ENCODE results near the gene TMEM126A.
"Not testable (repeated sequence)": the region's sequence is repeated elsewhere in the genome, so short reads cannot be mapped to it uniquely, and the experiment has no call there.

Gene TMEM126A

GRCh38 chr11:85658180-85658579 is 10.4 kb downstream of the TMEM126A start:
- no peak for DNase-seq (ENCODE audit: low spot score)

GRCh38 chr11:85661972-85662664 is 14.4 kb downstream of the TMEM126A start:
- no peak for DNase-seq (ENCODE audit: low spot score)

GRCh38 chr11:85663080-85663752 is 15.4 kb downstream of the TMEM126A start:
- no peak for DNase-seq (ENCODE audit: low spot score)

- peak; percentile 47 for DNase-seq (ENCODE audit: low spot score)
Measured at GRCh38 chr11:85663753-85664614, 16.2 kb downstream of the TMEM126A start.

- DNase-seq (ENCODE audit: low spot score): peak; percentile 83
Measured at GRCh38 chr11:85664615-85665481, 17.1 kb downstream of the TMEM126A start, which contains the start of gene CREBZF. TSS of gene CREBZF (minus strand) at chr11:85665129. CDS start at chr11:85664875, 254 bp downstream.

GRCh38 chr11:85665733-85666132 is 18.0 kb downstream of the TMEM126A start:
- peak; percentile 15 for DNase-seq (ENCODE audit: low spot score)

GRCh38 chr11:85666687-85667086 is 18.9 kb downstream of the TMEM126A start:
- no peak for DNase-seq (ENCODE audit: low spot score)

- no peak for DNase-seq (ENCODE audit: low spot score)
Measured at GRCh38 chr11:85668157-85668556, 20.4 kb downstream of the TMEM126A start.

- DNase-seq (ENCODE audit: low spot score): not testable (repeated sequence)
Measured at GRCh38 chr11:85670949-85671663, 23.3 kb downstream of the TMEM126A start.

GRCh38 chr11:85672105-85672902 is 24.5 kb downstream of the TMEM126A start:
- no peak for DNase-seq (ENCODE audit: low spot score)

GRCh38 chr11:85673393-85673792 is 25.6 kb downstream of the TMEM126A start:
- no peak for DNase-seq (ENCODE audit: low spot score)

- DNase-seq (ENCODE audit: low spot score): no peak
Measured at GRCh38 chr11:85679576-85679975, 31.8 kb downstream of the TMEM126A start.

GRCh38 chr11:85680897-85681296 is 33.1 kb downstream of the TMEM126A start:
- DNase-seq (ENCODE audit: low spot score): no peak

GRCh38 chr11:85682330-85683305 is 34.9 kb downstream of the TMEM126A start:
- peak; percentile 62 for DNase-seq (ENCODE audit: low spot score)

GRCh38 chr11:85685125-85685819 is 37.5 kb downstream of the TMEM126A start:
- no peak for DNase-seq (ENCODE audit: low spot score)

- DNase-seq (ENCODE audit: low spot score): no peak
Measured at GRCh38 chr11:85685820-85686459, 38.2 kb downstream of the TMEM126A start, which contains the start of gene CCDC89. TSS of gene CCDC89 (minus strand) at chr11:85686195. CDS start at chr11:85686130, 65 bp downstream.

- DNase-seq (ENCODE audit: low spot score): no peak
Measured at GRCh38 chr11:85694385-85694980, 46.7 kb downstream of the TMEM126A start.
